Hepatocyte (in vitro differentiated cells): ENCODE data around the gene WNK2. TPM values are rescaled to one million over a fixed set of nuclear protein-coding genes. Genes with fewer than 3 reads are reported as not detected.

Experiments
- DNase-seq: peaks from one replicate; pipeline ENCODE4 v3.0.0-alpha.2; 2016; ENCODE audit warnings: low spot score
- H2AFZ ChIP-seq: fragments of 200-600 bp; sonication (generic); 2 replicates; pipeline ENCODE4 v1.6.0; 2016; ENCODE audit warnings: antibody characterized with exemption, mild to moderate bottlenecking
- H3K27ac ChIP-seq: fragments of 200-600 bp; sonication (generic); 2 replicates; pipeline ENCODE4 v1.5.1; 2016; ENCODE audit warnings: mild to moderate bottlenecking
- H3K27me3 ChIP-seq: fragments of 200-600 bp; sonication (generic); 2 replicates; pipeline ENCODE4 v1.6.1; 2016
- H3K36me3 ChIP-seq: fragments of 200-600 bp; sonication (generic); replicated peaks from 2 replicates; pipeline ENCODE4 v1.5.1; 2016; ENCODE audit warnings: low read depth; ENCODE audit not compliant: insufficient read depth
- H3K4me1 ChIP-seq: fragments of 200-600 bp; sonication (generic); 2 replicates; pipeline ENCODE4 v1.5.1; 2016; ENCODE audit warnings: mild to moderate bottlenecking, moderate library complexity; ENCODE audit not compliant: insufficient read depth
- H3K4me2 ChIP-seq: fragments of 200-600 bp; sonication (generic); 2 replicates; pipeline ENCODE4 v1.6.0; 2016
- H3K4me3 ChIP-seq: fragments of 200-600 bp; sonication (generic); 2 replicates; pipeline ENCODE4 v1.5.1; 2016; ENCODE audit warnings: mild to moderate bottlenecking
- H3K79me2 ChIP-seq: fragments of 200-600 bp; sonication (generic); 2 replicates; pipeline ENCODE4 v1.6.0; 2017; ENCODE audit warnings: mild to moderate bottlenecking
- H3K9me2 ChIP-seq: fragments of 200-600 bp; sonication (generic); replicated peaks from 2 replicates; pipeline ENCODE4 v1.6.0; 2017; ENCODE audit warnings: mild to moderate bottlenecking; ENCODE audit not compliant: insufficient read depth
- H3K9me3 ChIP-seq: fragments of 200-600 bp; sonication (generic); 2 replicates; pipeline ENCODE4 v1.5.1; 2016; ENCODE audit warnings: low read depth, mild to moderate bottlenecking
- H4K20me1 ChIP-seq: fragments of 200-600 bp; sonication (generic); 2 replicates; pipeline ENCODE4 v1.6.0; 2016; ENCODE audit warnings: mild to moderate bottlenecking; ENCODE audit not compliant: insufficient read depth, poor library complexity, severe bottlenecking
- EZH2 ChIP-seq: fragments of 200-600 bp; sonication (generic); IDR thresholded peaks from 2 replicates; pipeline ENCODE4 v1.6.1; 2016; ENCODE audit warnings: antibody characterized with exemption, mild to moderate bottlenecking, borderline replicate concordance
- EZH2phosphoT487 ChIP-seq: fragments of 200-600 bp; sonication (generic); IDR thresholded peaks from one replicate; pipeline ENCODE4 v1.6.1; 2018; ENCODE audit warnings: antibody characterized with exemption, mild to moderate bottlenecking, low read depth, moderate library complexity; ENCODE audit not compliant: unreplicated experiment, severe bottlenecking
- WGBS: methylation state at CpG from one replicate; pipeline ENCODE4 v1.1.6; 2016; ENCODE audit warnings: low lambda C conversion rate; ENCODE audit errors: missing lambda C conversion rate; 5-methylcytosine and 5-hydroxymethylcytosine counted together
- polyA plus RNA-seq: library from polyadenylated mRNA; unstranded; fragments of >200 nt; fragmentation: Nextera tagmentation; extraction: Ambion mirVana; gene quantifications from 2 replicates; pipeline ENCODE4 v1.2.1, GENCODE V29; 2016
- total RNA-seq: library from RNA; depleted of rRNA; stranded (reverse); fragments of >200 nt; gene quantifications from 2 replicates; pipeline ENCODE4 v1.2.3, GENCODE V29; 2014
- TF ChIP-seq, protein P1 (sequence below): fragments of 200-600 bp; sonication (generic); IDR thresholded peaks from 2 replicates; pipeline ENCODE4 v1.5.1; 2016; ENCODE audit warnings: antibody characterized with exemption, mild to moderate bottlenecking; ENCODE audit not compliant: poor library complexity

Gene WNK2
- total and polyA plus RNA-seq, 2 experiments from 2014 or later = 8.9 to 13.5 TPM

DNA sequence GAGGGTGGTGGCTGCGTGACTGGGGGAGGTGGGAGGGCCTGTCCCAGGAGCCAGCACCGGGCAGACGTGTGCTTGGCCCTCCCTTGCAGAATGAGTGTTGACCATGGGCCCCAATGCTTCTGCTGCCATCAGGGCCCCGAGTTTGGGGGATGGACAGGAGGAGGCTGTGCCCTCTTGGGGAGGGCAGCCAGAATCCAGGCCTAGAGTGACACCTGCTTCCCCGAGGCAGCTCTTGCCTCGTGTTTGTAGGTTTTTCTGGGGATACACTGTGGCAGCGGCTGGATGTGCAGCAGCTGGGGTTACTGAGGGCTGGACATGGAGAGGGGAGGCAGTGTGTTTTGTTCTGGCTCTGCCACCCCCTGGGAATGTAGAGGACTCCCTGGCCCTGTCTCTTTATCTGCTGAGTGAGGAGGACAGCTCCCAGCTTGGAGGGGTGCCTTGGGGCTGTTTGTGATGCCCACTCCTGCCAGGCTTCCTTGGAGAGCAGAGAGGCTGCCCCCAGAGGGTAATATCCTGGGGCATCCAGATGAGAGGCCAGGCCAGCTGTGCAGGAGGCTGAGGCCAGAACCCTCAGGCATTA lies 22.7 kb downstream of the WNK2 start:
- 96% methylated on average over 6 of the region's 7 CpGs for WGBS
- Histone ChIP-seq H3K9me3 (no peaks in the 10 kb centered on the region), H3K4me2 (no peak overlapping the region), H3K4me1 (peaks cover 33% of the 10 kb centered on the region), H3K27ac (no peak overlapping the region), H3K36me3 (no peaks in the 10 kb centered on the region), H3K9me2 (no peaks in the 10 kb centered on the region), H2AFZ (no peak overlapping the region), H3K4me3 (no peak overlapping the region), H3K27me3 (no peaks in the 10 kb centered on the region), H3K79me2 (no peaks in the 10 kb centered on the region), H4K20me1 (no peaks in the 10 kb centered on the region)
- TF ChIP-seq EZH2 (no peak), EZH2phosphoT487 (no peak)
- TF ChIP-seq, protein P1, sequence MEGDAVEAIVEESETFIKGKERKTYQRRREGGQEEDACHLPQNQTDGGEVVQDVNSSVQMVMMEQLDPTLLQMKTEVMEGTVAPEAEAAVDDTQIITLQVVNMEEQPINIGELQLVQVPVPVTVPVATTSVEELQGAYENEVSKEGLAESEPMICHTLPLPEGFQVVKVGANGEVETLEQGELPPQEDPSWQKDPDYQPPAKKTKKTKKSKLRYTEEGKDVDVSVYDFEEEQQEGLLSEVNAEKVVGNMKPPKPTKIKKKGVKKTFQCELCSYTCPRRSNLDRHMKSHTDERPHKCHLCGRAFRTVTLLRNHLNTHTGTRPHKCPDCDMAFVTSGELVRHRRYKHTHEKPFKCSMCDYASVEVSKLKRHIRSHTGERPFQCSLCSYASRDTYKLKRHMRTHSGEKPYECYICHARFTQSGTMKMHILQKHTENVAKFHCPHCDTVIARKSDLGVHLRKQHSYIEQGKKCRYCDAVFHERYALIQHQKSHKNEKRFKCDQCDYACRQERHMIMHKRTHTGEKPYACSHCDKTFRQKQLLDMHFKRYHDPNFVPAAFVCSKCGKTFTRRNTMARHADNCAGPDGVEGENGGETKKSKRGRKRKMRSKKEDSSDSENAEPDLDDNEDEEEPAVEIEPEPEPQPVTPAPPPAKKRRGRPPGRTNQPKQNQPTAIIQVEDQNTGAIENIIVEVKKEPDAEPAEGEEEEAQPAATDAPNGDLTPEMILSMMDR = no peak
- no peak for DNase-seq

DNA sequence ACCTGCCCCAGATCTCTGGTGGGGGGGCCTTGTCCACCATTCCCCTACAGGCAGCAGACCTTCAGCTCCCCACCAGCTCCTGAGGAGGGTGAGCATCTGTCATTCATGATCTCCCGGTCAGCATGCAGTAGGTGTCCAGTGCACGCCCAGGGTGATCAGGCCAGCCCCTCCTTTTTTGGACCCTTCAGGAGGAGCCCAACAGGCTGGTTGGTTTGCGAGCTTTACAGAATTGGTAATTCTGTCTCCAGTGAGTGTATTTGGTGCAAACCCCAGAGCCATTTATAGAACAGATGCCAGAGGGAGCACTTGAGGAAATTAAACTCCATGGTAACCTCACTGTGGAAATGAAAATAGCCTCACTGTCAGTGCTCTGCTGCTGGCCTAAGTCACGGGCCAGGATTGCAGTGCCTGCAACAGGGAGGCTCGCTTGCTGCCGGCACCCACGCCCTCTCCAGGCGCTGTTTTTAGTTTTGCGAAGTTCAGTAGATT lies 23.4 kb downstream of the WNK2 start:
- H3K9me3 ChIP-seq = no peaks in the 10 kb centered on the region
- peak overlapping the region; percentile 24 for H2AFZ ChIP-seq
- H3K27ac ChIP-seq = no peak overlapping the region
- H4K20me1 ChIP-seq = no peaks in the 10 kb centered on the region
- no peak overlapping the region for H3K4me2 ChIP-seq
- 55% methylated on average over 9 of the region's 9 CpGs for WGBS
- no peaks in the 10 kb centered on the region for H3K79me2 ChIP-seq
- no peak overlapping the region for H3K4me3 ChIP-seq
- no peak for TF ChIP-seq EZH2phosphoT487
- TF ChIP-seq, protein P1 = no peak
- TF ChIP-seq EZH2 = no peak
- no peak for DNase-seq
- H3K36me3 ChIP-seq = no peaks in the 10 kb centered on the region
- H3K27me3 ChIP-seq = no peaks in the 10 kb centered on the region
- H3K9me2 ChIP-seq = no peaks in the 10 kb centered on the region
- peaks cover 27% of the 10 kb centered on the region for H3K4me1 ChIP-seq

DNA sequence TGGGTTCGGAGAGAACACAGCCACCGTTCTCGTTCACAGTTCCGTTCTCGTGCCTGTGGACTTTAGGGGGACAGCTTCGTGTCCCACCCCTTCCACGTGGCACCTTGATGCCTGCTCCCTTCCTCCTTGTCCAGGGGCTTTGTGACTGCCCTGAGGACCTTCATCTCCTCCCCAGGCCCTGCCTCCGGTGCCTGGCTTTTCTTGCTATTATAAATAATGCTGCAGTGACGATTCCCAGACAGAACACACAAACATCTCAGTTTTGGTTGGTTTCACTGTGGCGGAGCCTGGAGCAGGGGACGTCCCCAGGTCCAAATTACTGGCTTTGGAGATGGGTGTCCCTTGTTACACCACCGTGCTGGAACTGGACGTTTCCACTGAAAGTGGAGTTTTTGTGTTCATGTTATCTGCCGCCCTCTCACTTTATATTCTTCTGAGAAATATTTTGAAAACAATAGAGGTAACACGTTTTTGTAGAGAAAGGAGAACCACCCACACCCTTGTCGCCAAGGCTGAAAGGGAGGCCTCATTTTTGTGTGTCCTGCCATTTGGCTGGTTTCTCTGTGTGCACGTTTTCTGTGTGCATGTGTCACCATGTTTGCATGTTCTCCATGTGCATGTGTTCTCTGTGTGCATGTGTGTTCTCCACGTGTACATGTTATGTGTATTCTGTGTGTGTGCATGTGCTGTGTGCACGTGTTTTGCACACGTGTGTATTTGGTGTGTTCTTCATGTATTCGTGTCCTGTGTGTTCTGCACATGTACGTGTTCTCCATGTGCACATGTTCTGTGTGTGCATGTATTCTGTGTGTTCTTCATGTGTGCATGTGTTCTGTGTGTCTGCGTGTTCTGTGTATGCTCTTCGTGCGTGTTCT lies 24.2 kb downstream of the WNK2 start:
- TF ChIP-seq EZH2phosphoT487 (no peak), EZH2 (no peak)
- TF ChIP-seq, protein P1 = no peak
- Histone ChIP-seq H3K9me3 (no peaks in the 10 kb centered on the region), H3K4me1 (peaks cover 27% of the 10 kb centered on the region), H4K20me1 (no peaks in the 10 kb centered on the region), H3K9me2 (no peaks in the 10 kb centered on the region), H3K4me3 (no peak overlapping the region), H3K27me3 (no peaks in the 10 kb centered on the region), H2AFZ (peak overlapping the region; percentile 24), H3K79me2 (no peaks in the 10 kb centered on the region), H3K27ac (peak overlapping the region; percentile 67), H3K4me2 (peak overlapping the region; percentile 57), H3K36me3 (no peaks in the 10 kb centered on the region)
- 80% methylated on average over 25 of the region's 25 CpGs for WGBS
- no peak for DNase-seq
